HepG2 (cell line): ENCODE results near the gene COX14. TPM values are rescaled to one million over a fixed set of nuclear protein-coding genes. Genes with fewer than 3 reads are reported as not detected.

Experiments used
- IRF2 ChIP-seq: IDR thresholded peaks from 2 replicates; pipeline ENCODE4 v1.6.1; 2018; ENCODE audit warnings: missing genetic modification reagents, missing compliant biosample characterization
- ISX ChIP-seq: sonication (generic); formaldehyde crosslinking; conservative IDR thresholded peaks from 2 replicates; pipeline ENCODE4 v1.5.0; 2020; ENCODE audit warnings: missing genetic modification reagents
- KLF13 ChIP-seq: sonication (generic); formaldehyde crosslinking; IDR thresholded peaks from 2 replicates; pipeline ENCODE4 v1.4.0; 2020; ENCODE audit warnings: mild to moderate bottlenecking, missing genetic modification reagents
- MYC ChIP-seq: sonication (generic); formaldehyde crosslinking; IDR thresholded peaks from 2 replicates; pipeline ENCODE4 v1.9.0; 2021; ENCODE audit warnings: missing genetic modification reagents, borderline replicate concordance
- RFX1 ChIP-seq: fragments of 450-650 bp; IDR thresholded peaks from 2 replicates; pipeline ENCODE4 v1.6.1; 2017
- UBTF ChIP-seq: sonication (generic); formaldehyde crosslinking; IDR thresholded peaks from 2 replicates; pipeline ENCODE4 v1.4.0; 2020; ENCODE audit warnings: mild to moderate bottlenecking, missing genetic modification reagents
- ZBTB20 ChIP-seq: sonication (generic); formaldehyde crosslinking; IDR thresholded peaks from 2 replicates; pipeline ENCODE4 v1.8.1; 2023; ENCODE audit warnings: missing genetic modification reagents, low read depth, mild to moderate bottlenecking, borderline replicate concordance
- ZBTB40 ChIP-seq, 2 experiments: fragments of 450-650 bp in 1 of 2; sonication (generic) in 1 of 2; formaldehyde crosslinking in 1 of 2; IDR thresholded peaks; 2 replicates each; pipeline versions ENCODE4 v1.6.1 to v1.8.0; 2016 to 2022; ENCODE audit warnings: antibody characterized with exemption in 1 of 2, mild to moderate bottlenecking in 1 of 2, missing genetic modification reagents in 1 of 2
- ZNF549 ChIP-seq: sonication (generic); formaldehyde crosslinking; IDR thresholded peaks from 2 replicates; pipeline ENCODE4 v1.5.0; 2020; ENCODE audit warnings: missing genetic modification reagents
- ZNF678 ChIP-seq: sonication (generic); formaldehyde crosslinking; IDR thresholded peaks from 2 replicates; pipeline ENCODE4 v1.4.0; 2020; ENCODE audit warnings: mild to moderate bottlenecking, missing genetic modification reagents
- polyA plus RNA-seq, 8 experiments: library from polyadenylated mRNA; depleted of rRNA in 3 of 8; stranded (reverse) in 7 of 8; unstranded in 1 of 8; fragments of >200 nt; fragmentation: Illumina TruSeq in 4 of 8; extraction: Trizol in 4 of 8; gene quantifications; 2 replicates each; pipeline versions ENCODE4 v1.2.1 to v1.2.3, GENCODE V29; 2011 to 2016; ENCODE audit warnings: low read depth in 4 of 8, missing spikeins in 1 of 8, mixed read lengths in 1 of 8; ENCODE audit not compliant: insufficient read depth in 1 of 8
- total RNA-seq, 5 experiments: library from RNA; depleted of rRNA; stranded (reverse); fragments of >200 nt; fragmentation: Illumina TruSeq; extraction: Trizol; gene quantifications; 2 replicates each; pipeline ENCODE4 v1.2.3, GENCODE V29; 2016; ENCODE audit warnings: low read depth in 1 of 5
- TF ChIP-seq, protein P1 (sequence below): sonication (generic); formaldehyde crosslinking; IDR thresholded peaks from 2 replicates; pipeline ENCODE4 v1.4.0; 2020; ENCODE audit warnings: missing genetic modification reagents

COX14 gene
- total and polyA plus RNA-seq, 2 of the 13 experiments (the other 11 are each of a cell fraction or from before 2014, with no cell fraction given) = 53.0 to 71.6 TPM

DNA sequence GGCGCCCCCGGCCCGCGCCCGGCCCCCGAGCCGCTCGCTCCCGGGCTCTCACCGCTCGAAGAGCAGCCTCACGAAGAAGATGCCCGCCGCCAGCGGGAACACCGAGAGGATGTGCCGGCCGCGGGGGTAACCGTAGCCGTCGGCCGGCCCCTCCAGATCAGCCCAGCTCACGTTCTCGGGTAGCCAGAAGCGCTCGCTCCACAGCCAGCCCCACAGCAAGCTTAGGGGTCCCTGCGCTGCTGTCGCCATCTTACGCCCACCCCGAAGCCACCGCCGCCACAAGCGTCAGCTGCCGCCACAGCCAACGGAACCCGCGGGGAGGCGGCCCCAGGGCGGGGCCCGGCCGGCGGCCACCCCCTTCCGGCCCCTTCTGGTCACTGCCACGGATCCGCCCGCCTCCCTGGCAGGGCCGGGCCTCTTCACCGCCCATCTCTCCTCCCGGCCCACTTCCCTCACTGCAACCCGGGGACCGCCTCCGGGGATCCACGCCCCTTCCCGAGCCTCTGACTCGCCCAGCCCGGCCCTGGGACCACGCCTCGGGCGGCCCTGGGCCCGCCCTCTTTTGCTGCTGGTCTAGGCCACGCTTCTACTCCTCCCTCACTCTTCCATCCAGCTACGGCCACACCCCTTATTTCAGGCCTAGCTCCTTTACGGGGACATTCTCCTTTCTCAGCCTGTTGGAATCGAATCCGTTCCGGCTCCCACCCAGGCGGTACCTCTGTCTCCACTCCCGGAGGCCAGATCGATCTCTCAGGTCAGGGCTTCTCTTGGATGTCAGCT lies 55.2 kb downstream of the COX14 start, which contains the start of gene CERS5 (continued):
- TF ChIP-seq ZBTB40 (IDR thresholded peaks at IDR 0.05) (no peak), ZBTB40 (CRISPR knock-in tag; IDR thresholded peaks at IDR 0.05) (peak; percentile 51; the same call in 1 of the 2 replicates), MYC (CRISPR knock-in tag) (no peak; the same call in 1 of the 2 replicates), ZNF549 (CRISPR knock-in tag) (no peak), ISX (CRISPR knock-in tag) (no peak), RFX1 (no peak), ZNF678 (CRISPR knock-in tag) (no peak), UBTF (CRISPR knock-in tag) (peak; percentile 77), IRF2 (CRISPR knock-in tag) (peak; percentile 2; the same call in 1 of the 2 replicates), ZBTB20 (no peak), KLF13 (CRISPR knock-in tag) (no peak)
- TF ChIP-seq, protein P1, sequence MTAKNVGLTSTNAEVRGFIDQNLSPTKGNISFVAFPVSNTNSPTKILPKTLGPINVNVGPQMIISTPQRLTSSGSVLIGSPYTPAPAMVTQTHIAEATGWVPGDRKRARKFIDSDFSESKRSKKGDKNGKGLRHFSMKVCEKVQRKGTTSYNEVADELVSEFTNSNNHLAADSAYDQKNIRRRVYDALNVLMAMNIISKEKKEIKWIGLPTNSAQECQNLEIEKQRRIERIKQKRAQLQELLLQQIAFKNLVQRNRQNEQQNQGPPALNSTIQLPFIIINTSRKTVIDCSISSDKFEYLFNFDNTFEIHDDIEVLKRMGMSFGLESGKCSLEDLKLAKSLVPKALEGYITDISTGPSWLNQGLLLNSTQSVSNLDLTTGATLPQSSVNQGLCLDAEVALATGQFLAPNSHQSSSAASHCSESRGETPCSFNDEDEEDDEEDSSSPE = peak; percentile 68; the same call in 1 of the 2 replicates
